ENCODE measurements around the gene USP48.
A peak's percentile ranks its signal among the peaks of the same experiment; 100 is the strongest.

Gene USP48

DNA sequence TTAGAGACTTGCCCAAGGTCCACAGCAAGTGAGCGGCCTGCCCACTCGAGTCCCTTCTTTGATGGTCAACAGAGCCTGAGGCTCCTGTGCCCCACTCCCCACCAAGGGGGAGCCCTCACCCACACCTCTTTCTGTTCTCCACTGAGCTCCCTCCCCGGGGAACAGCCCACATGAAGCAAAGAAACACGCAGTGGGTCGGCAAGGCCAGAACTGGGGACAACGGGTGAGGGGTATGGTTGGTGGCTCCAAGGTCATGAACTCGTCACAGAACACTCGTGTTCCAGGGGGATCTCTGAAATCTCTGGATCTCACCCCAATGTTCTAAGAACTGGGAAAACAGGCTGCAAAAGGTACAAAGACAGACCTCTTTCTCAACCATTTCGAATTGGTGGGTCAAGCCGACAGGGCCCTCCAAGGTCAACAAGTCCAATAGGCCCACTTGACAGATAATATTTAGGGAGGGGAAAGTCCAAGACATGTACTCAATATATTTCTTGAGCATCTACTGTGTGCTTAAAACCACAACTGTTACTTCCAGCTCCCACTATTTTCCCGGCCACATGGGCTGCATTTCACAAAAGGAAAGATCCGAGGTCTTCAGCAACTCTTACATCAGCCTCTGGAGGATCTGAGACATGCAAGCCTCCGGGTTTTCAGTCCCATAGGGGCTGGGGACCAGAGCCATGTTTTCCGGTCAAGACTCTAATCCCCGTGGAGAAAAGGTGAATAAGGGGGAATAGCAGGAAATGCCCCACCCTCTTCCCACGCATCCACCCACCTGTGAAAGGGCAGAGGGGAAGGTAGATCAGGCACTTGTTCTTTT, 112.7 kb downstream of the USP48 start:
- DNase-seq (ENCODE audit: low read depth in 2 of 3, low spot score in 2 of 3) = no peak

DNA sequence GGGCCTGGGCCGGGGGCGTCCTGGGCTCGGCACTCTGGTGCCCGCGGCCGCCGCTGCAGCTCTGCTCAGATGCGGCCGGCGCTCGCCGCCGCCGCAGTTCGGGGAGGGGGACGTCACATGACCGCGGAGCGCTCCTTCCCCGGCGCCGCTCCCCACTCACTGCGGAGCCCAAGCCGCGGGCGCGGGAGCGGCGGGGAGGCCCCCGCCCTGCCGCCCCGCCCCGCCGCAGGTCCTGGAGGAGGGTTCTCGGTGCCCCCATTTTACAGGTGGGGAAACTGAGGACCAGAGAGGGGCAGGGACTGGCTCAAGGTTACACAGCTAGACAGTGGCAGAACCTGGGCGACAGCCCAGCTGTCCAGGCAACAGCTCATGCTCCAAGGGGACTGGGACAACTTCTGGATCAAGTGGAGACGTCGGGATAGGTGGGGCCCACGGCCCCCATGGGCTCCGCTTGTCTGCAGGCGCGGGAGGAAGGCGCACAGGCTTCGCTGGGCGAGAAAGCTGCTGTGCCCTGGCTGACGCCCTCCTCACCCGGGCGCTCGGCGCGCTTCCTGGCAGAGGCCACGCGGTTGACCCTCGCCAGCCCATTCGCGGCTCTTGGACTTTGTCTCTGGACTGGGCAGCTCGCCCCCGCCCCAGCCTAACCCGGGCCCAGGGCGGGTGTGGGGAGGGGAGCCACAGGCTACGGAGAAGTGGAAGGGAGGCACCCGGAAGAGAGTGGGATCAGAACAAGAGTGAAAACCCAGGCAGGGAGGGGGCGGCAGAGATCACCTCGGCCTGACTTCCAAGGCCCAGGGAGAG, 113.5 kb downstream of the USP48 start, which contains the start of gene RAP1GAP:
Gene RAP1GAP (minus strand): TSS at position 100 of the 801 bp plus-strand sequence. CDS start 49,325 bp downstream, outside the sequence.
- DNase-seq (ENCODE audit: low read depth in 2 of 3, low spot score in 2 of 3) = no peak

DNA sequence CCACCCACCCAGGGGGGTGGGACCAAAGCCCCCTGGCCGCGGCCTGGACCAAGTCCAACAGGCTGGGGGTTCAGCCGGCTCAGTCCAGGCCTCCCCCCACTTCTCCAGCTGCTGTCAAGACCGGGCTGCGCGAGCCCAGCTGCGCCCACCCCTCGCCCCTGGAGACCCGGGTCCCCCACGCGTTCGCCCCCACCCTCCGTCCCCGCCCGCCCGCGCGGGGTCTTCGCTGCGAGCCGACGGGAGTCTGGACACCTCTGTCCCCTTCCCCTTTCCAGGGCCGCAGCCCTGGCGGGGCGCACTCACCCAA, 114.0 kb downstream of the USP48 start:
- DNase-seq (ENCODE audit: low read depth in 2 of 3, low spot score in 2 of 3) = no peak

DNA sequence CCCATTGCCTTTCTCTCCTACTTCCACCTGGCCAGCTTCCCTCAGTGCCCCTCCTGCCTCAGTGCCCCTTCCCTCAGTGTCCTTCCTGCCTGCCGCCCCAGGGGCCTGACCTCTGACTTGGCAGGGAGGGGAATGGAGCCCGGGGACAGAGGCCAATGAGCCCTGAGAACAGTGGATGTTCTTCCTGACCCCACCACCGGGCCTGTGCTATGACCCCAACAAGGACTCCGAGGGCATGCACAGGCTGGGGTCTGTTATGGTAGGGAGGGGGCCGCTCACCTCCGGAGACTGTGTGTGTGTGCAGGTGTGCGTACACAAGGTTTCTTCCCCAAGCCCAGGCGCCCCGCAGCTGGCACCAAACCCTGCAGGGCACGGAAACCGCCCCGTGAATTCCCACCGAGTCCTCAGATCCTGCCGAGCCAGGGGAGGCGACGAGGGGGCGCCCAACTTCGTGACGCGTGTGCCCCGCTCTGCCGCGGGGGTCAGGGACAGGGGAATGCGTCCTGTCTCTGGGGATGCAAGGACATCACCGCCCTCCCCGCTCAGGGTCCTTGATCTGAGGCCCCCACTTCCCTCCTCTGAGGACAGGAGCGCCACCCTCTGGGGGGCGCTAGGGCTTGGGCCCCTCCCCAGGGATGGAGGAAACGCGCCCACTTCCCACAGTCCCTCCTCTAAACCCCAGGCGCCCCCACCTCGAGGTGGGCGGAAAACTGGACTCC, 114.6 kb downstream of the USP48 start:
- no peak for DNase-seq (ENCODE audit: low read depth in 2 of 3, low spot score in 2 of 3)

DNA sequence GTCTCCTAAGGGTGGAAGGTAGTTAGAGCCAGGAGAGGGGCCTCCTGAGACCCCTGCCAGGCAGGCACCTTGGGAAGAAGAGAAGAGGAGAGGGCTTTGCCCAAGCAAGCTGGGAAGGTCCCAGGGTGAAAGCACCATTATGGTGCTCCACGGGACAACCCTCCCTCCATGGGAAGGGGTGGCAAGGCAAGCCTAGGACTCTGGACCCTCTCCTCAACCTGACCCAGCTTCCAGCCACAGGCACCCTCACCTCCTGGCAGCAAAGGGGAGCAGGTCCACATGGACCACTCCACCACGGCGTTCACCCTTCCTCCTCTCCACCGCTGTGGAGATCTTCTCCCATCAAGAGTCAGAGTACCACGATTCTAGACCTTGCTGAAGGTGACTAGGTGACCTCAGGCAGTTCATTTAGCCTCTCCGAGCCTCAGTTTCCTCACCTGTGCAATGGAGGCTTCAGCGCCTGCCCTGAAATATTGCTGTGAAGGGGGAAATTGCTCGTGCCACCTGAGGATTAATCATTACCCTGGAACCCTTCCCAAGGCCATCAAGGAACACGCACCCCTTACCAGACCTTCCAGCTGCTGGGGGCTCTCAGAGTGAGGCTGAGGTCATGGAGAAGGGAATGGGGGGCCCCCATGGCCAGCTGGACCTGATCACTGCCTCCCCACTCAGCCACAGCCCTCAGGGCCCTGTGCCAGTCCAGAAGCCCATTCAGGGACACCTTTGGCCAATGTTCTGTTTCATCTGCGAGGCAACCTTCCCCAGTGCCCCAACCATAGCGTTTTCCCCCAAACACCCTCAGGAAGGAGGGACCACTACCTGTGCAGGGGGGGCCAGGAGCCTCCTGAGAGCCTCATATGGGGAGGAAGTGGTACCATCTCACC, 115.4 kb downstream of the USP48 start:
- DNase-seq (ENCODE audit: low read depth in 2 of 3, low spot score in 2 of 3) = no peak

DNA sequence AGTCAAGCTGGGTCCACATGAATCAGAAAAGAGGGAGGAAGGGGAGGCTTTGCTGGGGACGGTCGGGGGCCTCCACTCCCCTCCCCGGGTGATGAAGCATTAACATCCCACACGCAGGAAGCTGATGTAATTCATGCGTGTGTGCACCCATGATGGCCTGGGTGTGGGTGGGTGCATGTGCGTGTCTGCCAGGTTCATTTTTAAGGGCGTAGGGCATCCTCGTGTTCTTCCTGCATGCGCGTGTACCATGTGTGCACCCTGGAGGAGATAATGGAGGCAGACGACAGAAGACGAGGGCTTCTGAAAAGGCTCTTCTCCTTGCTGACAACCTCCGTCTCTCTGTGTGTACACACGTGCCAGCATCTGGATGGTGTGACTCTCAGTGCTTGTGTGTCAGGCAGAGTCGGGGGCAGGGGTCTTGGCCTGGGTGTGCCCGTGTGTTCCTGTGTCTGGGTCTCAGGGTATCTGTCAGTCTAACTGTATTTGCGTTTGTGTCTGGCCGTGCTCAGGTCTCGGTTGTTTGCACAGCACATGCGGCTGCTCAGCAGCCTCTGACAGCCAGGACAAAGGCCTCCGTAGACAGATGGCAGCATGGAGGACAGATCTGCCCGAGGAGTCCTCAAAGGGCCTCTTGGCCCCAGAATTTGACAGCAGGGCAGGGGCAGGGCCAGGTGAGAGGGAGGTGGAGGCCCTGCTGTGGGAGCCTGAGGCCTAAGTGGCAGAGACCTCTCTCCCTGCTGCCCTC, 116.2 kb downstream of the USP48 start:
- DNase-seq (ENCODE audit: low read depth in 2 of 3, low spot score in 2 of 3) = no peak

DNA sequence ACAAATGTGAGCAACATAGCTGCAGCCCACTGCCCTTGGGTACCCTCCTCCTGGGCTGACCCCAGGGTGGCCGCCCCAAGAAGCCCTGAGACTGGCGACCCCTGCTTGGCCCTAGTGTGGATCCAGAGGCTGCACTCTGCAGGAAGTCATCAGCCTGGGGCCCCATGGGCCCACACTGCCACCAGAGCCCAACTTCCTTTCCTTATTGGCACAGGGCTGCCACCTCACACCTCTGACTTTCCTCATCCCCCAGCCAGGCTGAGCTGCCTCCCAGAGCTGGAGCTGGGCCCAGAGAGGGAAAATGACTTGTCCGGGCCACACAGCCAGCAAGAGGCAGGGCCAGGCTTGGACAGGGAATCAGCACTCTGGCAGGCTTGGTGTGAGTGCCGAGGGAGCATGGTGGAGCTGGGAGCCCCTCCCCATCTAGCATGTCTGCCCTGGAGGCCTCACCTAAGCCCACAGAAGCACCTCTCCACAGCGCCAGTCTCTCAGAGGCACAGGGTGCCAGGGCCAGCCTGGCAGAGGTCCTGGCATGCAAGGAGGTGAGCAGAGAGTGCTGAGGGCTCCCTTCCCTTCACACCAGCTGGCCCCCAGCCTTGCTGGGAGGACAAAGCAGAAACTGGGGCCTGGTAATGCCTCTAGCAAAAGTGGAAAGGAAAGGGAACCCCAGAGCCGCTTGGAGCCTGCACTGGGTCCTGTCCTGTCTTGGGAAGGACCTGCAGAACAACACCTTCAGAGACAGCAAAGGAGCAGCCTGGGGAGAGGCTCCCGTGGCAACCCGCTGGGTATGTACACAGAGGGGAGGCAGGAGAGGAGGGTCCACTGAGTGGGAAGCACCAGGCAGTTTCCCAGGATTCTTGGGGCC, 117.0 kb downstream of the USP48 start:
- no peak for DNase-seq (ENCODE audit: low read depth in 2 of 3, low spot score in 2 of 3)

DNA sequence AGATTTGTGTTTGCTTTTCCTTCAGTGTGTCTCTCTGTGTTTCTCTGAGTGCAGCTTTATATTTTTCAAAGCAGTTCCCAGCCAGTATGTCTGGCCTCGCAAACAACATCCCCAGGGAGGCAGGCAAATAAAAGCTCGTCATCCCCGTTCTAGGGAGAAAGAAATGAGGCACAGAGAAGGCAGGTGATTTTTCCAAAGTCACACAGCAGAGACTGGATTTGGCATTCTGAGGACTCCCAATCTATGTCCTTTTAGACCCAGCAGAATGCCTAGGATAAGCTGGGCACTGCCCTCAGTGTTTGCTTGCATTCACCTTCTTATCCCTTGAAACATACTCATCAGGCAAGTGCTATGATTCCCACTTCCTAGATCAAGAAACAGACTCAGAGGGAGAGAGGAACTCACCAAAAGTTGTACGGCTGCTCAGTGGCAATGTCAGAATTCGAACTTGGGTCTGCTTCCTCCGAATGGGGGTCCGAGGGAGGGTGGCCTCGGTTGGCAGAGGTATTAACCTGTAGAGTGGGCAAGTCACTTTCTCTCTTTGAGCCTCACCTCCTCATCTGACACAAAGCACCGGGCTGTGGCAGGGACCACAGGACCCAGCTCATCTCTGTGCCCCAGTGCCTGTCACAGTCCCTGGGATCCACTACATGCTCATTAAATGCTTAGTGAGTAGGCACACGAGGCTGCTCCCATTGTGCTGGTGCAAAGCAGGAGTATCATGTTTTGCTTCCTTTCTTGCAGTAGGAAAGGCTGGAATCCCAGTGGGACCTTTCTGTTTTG, 118.0 kb downstream of the USP48 start:
- no peak for DNase-seq (ENCODE audit: low read depth in 2 of 3, low spot score in 2 of 3)

DNA sequence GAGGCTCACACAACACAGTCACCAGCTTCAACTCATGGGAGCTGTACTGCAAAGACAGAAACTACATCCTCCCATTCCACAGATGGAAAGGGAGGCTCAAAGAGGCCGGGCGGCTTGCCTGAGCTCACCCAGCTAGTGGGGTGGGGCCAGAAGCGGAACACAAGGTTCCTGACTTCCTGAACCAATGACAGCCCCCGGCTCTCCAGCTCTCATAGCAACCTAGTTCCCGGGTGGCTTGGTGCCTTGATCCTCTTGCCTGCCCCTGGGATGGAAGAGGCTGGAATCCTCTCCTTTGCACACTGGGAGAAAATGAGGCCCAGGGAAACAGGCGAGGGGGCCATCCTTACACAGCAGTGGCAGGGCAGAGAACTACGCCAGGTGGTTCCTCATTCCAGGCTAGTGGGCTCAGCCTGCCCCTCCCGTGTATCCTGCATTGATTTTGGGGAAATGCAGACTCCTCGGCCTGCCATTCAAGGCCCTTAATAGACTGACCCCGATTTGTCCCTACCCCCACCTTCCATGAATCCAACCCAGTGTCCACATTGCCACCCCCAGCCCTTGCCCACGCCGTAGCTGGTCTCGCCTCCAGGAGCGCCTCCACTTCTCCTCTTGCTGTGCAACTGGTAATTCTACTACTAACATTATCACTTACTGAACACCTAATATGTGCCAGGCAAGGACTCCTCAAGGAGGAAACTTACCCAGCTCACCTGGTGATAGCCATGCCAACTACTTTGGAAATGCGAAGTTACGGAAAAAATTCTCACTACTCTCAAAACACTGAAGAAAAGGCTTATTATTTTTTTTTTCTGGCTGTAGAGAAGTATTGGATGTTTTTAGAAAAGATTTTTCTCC, 118.8 kb downstream of the USP48 start:
- DNase-seq (ENCODE audit: low read depth in 2 of 3, low spot score in 2 of 3) = no peak

DNA sequence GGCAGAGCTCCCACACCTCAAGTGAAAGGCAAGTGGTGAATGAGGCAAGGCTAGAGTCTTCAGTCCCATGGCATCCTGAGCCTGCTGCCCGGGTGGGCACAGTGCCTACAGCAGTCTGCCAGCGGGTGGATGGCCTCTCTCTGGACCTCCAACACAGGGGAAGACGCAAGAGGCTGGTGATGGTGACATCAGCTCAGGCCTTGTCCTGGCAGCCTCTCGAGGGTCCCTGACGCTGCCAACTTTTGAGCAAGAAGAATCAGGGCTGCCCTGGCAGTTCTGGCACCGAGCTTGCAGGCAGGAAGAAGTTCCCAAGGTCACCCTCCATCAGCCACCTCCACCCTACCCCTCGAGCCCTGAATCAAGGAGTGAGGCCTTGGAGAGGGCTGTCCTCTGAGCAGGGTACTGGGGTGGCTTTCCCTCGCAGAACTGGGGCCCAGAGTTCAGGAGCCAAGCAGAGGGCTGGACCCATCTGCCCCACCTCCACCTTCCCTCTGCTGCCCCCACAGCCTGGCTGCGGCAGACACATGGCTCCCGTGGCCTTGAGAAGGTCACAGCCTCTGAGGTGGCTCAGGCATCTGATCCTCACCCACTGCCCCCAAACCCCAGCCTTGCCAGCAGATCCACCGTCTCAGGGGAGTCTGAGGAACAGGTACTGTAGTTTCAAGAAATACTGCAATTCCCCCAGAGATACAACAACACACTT, 119.5 kb downstream of the USP48 start:
- DNase-seq (ENCODE audit: low read depth in 2 of 3, low spot score in 2 of 3) = no peak

DNA sequence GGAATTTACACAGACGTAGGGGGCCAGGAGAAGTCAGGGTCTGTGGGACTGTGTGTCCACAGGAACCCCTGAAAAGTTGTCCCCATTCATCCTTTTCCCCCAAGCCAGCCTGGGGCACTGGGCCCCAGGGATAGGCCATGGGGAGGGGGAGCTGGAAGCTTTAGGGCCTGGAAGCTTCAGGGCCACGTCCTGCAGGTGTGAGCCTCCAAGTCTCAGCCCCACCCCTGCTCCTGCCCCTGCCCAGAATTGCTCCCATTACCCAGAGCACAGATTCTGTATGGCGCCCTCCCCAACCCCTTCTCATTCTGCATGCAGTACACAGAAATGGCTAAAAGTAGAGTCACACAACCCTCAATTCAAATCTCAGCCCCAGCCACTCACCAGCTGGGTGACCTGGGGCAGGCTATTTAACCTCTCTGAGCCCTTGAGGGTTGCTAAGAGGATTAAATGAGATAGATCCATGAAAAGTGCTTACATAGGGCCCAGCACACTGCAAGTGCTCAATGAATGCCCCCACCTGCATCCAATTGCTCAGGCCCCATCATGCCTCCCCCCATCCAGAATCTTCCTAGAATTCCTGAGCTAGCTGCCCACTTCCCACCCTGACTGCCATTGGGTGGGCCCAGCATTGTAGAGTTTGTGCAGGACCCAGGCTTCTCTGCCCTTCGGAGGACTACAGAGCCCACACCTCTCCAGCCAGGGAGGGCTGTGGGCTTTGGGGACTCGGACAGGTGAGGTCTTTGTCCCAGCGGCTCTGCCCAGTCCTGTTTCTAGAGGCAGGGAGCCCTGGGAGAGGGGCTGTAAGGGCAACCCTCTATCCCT, 120.3 kb downstream of the USP48 start:
- DNase-seq (ENCODE audit: low read depth in 2 of 3, low spot score in 2 of 3) = no peak

DNA sequence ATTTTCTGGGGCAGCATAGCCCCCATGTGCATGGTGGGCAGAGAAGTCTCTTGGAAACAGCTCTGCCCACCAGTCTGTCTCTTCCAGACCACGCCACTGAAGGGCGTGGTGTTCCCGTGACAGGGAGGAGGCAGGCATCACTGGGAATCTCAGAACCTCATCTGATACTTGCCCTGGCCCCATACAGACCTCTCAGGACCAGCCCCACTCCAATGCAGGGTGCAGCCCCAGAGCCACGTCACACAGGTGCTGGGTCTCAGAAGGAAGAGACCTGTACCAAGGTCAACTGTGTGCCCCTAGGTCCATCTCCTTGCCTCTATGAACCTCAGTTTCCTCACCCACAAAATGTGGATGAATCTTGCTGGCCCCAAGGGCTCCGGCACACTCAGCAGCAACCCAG, 121.1 kb downstream of the USP48 start:
- DNase-seq (ENCODE audit: low read depth in 2 of 3, low spot score in 2 of 3) = no peak

DNA sequence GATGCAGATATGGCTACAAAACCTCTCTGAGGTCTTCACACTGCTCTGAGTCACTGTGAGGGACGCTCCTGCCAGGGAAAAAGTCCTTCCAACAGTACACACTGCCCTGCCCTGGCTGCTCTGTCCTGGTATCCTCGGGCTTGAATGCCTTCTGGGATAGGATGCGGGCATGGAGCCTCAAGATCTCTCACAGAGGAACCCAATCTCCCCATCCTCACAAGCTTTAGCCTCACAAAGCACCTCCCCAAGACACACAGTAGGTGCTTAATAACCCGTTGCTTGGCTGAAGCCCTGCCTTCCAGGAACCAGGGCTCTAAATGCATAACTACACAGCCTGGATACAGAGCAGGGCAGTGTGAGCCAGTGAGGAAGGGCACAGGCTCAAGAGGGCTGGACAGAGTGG, 123.0 kb downstream of the USP48 start:
- no peak for DNase-seq (ENCODE audit: low read depth in 2 of 3, low spot score in 2 of 3)

DNA sequence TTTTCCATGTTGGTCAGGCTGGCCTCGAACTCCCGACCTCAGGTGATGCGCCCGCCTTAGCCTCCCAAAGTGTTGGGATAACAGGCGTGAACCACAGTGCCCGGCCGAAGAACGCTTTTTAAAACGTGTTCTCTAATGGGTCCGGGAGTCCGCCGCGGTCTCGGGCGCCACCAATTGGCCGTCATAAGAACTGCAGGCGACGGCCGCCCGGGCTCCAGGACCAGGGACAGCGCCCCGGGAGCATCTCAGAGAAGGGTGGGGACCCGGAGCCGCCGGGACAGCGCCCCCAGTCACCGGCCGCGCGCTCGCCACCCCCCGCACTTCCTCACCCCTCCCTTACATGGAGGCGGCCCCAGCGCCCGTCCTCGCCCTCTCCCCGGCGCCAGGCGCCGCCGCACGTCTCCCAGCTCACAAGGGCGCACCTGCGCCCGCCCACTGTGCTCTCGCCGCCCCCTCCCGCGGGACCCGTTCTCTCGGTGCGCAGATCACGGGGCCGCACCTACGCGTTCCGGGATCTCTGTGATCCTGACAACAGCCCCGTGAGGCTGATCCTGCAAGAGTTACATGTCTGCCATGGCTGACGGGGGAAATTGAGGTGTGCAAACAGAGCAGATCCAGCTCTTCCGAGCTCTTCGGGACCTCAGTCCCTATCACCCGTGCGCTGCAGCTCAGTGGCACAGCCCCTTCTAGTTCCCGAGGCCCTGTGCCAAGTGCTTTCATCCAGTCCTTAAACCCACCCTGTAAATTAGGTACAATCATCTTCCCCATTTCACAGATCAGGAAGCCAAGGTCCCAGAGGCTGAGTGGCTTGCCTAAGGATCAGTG, 123.6 kb downstream of the USP48 start:
- DNase-seq (ENCODE audit: low read depth in 2 of 3, low spot score in 2 of 3) = peak; percentile 51 to 88 (median 70)
